HG02884 (cell line): ENCODE results near the gene KRTAP10-12.

Experiments
- ATAC-seq: cut with Tn5 transposase; IDR thresholded peaks from one replicate; pipeline ENCODE4 v1.9.1; 2021; ENCODE audit warnings: mild to moderate bottlenecking, moderate library complexity; ENCODE audit not compliant: unreplicated experiment

The KRTAP10-12 gene

GRCh38 chr21:44730951-44731579, 34.1 kb downstream of the KRTAP10-12 start:
- ATAC-seq: no peak

GRCh38 chr21:44732263-44732662, 35.3 kb downstream of the KRTAP10-12 start:
- no peak for ATAC-seq

GRCh38 chr21:44732956-44733355, 36.0 kb downstream of the KRTAP10-12 start:
- ATAC-seq: no peak

- no peak for ATAC-seq
Measured at GRCh38 chr21:44734026-44734745, 37.2 kb downstream of the KRTAP10-12 start.

- no peak for ATAC-seq
Measured at GRCh38 chr21:44734841-44735240, 37.9 kb downstream of the KRTAP10-12 start.

GRCh38 chr21:44735821-44736220, 38.8 kb downstream of the KRTAP10-12 start:
- no peak for ATAC-seq

- ATAC-seq: no peak
Measured at GRCh38 chr21:44736291-44737004, 39.5 kb downstream of the KRTAP10-12 start.

GRCh38 chr21:44737706-44738354, 40.9 kb downstream of the KRTAP10-12 start:
- ATAC-seq: no peak

GRCh38 chr21:44738621-44739020, 41.6 kb downstream of the KRTAP10-12 start:
- ATAC-seq: no peak

GRCh38 chr21:44739316-44739715, 42.3 kb downstream of the KRTAP10-12 start:
- ATAC-seq: no peak

GRCh38 chr21:44740742-44741141, 43.8 kb downstream of the KRTAP10-12 start:
- no peak for ATAC-seq

- ATAC-seq: no peak
Measured at GRCh38 chr21:44741921-44742320, 44.9 kb downstream of the KRTAP10-12 start.

GRCh38 chr21:44742418-44743153, 45.6 kb downstream of the KRTAP10-12 start:
- ATAC-seq: no peak
